ENCODE data around the gene UBE2V1.
"Not testable (repeated sequence)": the region's sequence is repeated elsewhere in the genome, so short reads cannot be mapped to it uniquely, and the experiment has no call there.

The UBE2V1 gene

DNA sequence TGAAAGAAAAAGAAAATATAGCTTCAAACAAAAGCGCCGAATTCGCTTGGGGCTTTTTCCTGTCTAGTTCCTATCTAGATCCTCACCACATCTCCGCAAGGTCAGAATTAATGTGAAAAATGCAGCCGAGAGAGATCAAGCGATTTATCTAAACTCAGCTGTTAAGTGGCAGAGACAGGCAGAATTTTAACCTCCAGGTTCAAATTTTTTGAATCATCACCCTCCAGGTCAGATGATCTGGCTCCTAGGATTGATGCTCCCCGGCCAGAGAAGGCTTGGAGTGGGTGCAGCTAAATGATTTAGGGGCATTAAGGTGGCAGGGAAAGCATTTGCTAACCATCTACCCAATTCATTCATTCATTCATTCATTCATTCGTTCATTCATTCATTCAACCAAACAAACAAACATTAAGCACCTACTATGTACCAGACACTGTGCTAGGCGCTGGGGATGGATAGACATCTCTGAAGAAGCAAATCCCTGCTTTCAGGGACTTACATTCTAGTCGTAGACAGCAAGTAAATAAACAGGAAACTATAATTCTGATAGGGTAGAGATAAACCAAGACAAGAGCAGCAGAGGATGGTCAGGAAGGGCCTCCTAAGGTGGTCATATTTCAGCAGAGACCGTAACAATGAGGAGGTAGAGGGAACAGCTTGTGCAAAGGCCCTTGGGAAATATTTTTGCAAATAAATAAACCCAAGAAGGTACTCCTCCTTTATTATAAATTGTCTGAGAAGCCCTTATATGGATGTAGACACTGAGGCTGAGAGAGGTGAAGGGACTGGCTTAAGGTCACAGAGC lies 672 bp upstream of the UBE2V1 start:
- DNase-seq = no peak

DNA sequence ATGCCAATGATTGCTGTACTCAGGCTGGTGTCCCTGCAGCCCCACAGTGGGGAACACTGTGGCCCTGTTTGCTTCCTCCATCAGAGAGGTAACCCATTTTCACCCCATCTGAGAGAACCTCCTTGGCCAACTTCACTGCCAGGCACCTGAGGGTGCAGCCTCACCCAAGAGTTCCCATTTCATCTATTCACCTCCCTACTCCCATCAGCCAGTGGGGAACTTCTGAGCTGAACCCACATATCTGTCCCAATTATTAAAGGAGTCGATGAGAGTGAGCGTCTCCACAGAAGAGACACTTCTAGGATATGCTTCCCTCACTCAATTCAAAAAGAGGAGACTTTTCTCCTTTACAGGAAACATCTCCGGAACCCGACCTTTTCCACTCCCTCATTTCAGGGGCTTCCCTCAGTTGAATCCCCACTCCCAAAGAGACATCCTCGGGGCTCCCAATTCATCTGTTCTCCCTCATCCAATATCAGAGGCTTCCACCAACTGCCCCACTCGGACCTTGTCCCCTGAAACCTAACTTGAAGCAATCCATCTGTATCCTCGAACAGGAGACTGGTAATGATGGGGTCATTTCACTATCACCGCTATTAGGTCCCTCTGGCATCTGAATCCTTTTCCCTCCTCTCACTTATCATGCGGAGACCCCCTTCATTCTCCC lies 988 bp downstream of the UBE2V1 start:
- no peak for DNase-seq

DNA sequence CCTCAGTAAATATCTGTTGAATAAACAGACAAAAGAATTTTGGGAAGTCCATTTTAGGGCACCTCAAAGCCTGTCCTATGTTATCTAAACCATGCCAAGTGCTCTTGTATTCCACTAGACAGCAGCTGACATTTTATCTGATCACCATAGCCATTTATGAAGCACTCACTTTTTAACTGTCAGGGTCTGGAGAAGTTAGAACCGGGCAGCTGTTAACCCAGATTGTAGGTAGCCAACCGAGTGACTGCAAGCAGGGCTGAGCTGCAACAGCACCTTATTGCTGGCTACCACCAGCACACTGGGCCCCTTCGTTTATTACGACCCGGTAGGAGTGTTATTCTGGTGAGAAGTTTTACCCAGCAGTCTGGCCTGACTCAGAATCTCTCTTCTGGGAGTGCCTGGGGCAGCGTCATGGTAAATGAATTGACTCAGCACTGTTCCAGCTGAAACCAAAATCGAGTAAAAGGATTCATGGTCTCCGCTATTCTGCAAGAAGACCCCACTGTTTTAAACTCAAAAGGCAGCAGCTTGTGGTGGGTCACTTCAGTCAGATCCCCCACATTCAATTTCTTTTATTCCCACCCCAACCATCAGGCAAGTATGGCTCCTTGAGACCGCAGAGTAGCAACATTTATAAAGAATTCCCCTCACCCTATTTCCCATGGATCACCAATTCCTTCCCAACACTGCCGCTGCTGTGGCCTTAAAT lies 1.7 kb downstream of the UBE2V1 start:
- no peak for DNase-seq

DNA sequence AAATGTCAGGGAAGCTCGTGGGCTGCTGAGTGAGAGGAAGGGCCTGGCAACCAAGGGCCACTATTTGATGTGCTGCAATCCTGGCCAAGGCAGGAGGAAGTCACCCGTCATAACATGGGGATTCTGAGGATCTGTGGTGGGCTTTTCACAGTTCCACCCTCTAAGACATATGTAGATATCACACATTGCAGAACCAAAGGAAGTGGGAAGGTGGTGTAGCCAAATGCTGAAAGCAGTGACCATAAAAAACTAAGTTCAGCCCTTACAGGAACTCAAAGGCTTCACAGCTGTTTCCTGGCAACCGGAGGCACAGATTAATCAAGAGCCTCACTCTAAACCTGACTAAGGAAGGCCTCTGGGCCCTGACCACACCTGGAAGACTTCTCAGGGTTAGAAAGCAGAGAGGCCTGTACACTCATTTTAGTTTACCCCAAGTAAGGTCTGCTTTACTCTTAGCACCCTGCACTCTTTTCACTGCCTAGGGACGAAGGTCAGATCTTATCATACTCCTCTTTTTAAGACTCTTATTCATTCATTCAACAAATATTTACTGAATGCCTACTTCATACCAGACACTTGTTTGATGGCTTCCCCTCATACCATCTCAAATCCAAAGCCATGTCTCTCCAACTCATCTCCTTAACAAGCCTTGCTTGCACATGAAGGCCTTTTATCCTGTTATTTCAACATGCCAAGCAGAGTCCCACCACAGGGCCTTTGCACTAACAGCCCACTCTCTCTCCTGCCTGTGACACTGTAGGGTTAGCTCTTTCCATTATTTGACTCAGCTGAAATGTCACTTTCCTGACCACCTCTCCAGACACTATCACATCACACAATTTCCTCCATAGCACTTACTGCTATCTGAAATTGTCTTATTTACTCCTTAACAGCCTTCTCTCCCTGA lies 2.6 kb downstream of the UBE2V1 start:
- no peak for DNase-seq

DNA sequence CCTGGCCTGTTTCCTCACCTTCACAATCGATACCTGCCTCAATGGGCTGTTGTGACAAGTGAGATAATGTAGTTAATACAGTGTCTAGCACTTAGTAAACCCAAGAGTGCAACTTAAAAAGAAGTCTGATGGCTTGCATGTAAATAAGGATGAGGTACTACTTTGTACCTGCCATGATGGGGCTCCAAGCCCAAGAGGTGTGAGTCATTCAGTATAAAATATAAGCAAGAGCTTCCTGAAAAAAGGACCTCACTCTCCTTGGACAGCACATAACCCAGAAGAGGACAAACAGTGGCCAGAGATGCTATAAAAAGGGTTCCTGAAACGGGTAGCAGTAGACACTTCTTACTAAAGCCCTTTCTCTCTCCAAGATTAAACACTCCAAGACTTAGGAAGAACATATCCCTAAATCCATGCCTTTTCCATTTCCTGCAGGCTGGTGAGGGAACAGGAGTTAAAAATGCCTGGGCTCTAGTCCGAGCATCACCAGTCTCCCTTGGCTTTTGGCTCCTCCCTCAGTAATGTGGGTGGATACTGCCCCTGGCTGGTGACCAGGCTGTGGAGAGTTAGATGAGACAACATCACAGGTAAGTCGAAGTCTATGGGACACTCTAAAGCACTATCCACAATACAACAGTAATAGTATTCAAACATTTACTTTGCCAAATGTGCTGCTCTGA lies 4.3 kb downstream of the UBE2V1 start:
- no peak for DNase-seq

DNA sequence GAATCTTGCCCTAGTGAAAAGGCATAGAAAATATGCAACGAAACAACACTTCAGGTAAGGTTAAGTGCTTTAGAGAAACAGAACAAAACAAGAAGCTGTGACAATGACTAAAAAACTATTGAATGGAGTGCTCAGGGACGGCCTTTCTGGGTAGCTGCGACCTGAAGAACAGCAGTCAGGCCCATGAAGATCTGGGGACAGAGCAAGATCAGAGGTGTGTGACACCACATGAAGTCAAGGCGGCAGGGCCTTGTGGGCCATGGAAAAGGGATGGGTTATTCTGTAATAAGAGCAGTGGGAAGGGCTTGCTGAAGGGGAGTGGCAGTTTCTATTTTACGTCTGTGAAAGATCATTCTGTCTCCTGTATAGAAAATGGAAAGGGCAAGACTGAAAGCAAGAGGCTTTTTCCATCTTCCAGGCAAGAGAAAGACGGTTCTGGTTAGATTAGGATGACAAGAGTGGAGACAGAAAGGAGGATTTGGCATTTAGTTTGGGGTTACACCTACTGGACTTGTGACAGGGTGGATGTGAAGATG lies 5.1 kb downstream of the UBE2V1 start:
- no peak for DNase-seq

DNA sequence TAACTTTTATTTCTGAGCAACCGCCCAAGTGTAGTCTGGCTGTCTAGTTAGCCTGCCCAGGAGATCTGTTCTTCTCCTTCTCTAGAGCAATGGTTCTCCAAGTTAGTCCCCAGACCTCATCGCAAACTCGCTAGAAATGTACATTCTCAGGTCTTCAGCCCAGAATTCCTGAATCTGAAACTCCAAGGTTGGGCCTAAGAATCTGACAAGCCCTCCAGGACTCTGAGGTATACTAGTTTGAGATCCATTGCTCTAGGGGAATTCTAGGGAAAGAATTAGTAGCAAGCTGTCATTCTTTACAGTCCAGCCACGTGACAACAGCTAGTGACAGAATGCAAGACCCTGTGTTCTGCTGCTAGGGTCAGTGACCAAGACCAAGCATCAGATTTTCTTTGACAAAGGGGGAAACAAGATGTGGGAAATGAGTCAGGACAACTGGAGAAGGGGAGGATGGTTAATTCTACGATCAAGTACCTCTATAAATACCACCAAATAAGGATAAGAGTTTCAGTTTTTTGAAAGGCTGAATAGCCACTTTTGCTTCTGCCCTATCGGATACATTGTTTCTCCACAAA lies 5.8 kb downstream of the UBE2V1 start:
- DNase-seq = no peak

DNA sequence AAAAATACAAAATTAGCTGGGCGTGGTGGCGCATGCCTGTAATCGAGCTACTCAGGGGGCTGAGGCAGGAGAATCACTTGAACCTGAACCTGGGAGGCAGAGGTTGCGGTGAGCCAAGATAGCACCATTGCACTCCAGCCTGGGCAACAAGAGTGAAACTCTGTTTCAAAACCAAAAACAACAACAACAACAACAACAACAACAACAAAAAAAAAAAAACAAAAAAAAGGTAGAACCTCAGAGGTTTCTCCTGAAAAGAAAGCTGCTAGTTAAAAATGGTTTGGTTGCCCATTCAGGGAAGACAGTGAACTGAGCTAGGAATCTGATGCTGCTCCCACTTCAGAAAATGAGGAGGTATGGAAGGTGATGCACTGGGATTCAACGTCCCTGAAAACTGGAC lies 6.3 kb downstream of the UBE2V1 start:
- not testable (repeated sequence) for DNase-seq

DNA sequence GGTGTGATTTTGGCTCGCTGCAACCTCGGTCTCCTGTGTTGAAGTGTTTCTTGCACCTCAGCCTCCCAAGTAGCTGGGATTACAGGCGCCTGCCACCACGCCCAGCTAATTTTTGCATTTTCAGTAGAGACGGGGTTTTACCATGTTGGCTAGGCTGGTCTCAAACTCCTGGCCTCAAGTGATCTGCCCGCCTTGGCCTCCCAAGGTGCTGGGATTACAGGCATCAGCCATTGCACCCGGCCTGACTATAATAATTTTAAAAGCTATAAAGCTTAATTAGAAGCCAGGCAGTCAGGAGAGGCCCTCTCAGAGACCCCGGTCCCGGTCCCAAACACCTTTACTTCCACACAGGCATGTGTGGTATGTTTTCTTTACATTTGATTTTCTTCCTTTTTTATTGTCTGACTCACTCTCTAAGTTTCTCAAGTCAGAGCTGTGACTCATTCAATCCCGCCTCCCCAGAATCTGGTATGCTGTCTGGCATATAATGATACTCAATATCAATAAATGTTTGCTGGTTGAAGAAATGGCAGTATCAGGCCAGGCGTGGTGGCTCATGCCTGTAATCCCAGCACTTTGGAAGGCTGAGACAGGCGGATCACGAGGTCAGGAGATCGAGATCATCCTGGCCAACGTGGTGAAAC lies 9.4 kb downstream of the UBE2V1 start:
- not testable (repeated sequence) for DNase-seq

DNA sequence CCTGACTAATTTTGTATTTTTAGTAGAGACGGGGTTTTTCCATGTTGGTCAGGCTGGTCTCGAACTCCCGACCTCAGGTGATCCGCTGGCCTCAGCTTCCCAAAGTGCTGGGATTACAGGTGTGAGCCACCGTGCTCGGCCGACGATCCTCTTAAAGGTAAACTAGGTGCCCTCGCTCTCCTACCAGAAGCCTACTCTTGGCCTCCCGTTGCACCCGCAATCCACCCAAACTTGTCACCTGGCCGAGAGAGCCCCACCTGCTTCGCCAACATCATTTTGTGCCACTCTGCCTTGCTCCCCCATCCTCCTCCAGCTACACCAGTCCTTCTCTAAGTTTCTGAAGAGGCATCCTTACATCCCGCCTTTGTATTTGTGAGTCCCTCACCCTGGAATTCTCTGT lies 10.4 kb downstream of the UBE2V1 start:
- not testable (repeated sequence) for DNase-seq

DNA sequence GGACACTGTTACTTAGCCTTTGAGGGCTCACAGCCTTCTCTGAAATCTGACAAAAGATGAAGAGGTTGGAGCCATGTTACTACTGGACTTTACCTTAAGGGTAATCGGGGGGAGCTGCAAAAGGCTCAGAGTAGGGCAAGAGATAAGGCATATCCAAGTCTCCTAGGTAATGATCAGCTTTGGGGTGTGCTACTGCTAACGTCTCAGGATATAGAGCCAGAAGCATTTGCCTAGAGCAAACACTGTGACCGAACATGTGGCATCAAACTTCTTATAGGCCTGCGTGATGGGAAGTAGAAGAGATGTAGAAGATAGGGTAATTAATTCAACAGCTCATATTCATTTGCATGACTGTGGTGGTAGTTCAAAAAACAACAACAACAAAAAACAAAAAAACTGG lies 11.1 kb downstream of the UBE2V1 start:
- no peak for DNase-seq

DNA sequence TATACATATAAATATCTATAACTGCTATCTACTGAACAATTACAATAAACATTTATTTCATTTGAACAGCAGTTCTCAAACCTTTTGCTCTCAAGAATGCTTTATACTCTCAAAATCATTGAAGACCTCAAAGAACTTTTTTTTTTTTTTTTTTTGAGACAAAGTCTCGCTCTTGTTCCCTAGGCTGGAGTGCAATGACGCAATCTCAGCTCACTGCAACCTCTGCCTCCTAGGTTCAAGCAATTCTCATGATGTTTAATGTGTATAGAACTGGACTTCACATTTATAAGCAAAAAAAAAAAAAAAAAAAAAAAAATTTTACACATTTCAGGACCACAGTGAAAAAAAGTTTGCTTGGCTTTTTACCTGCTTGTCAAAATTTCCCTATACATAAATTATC lies 11.7 kb downstream of the UBE2V1 start:
- DNase-seq = no peak

DNA sequence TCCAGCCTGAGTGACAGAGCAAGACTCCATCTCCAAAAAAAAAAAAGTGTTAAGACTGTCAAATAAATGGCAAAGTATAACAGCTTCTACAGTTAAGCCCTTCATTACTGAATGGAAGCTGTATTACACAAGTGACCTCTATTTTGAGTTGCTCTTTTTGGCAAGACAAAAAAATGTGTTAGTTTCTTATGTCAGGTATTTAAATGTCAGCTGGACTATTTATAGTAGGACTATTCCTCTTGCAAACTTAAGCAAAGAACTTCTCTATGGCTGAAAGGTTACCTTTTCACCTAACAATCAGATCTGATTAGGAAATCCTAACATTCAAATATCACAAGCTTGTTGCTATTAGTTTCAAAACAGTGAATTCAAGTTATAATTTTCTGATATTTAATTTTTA lies 12.4 kb downstream of the UBE2V1 start:
- DNase-seq = no peak

DNA sequence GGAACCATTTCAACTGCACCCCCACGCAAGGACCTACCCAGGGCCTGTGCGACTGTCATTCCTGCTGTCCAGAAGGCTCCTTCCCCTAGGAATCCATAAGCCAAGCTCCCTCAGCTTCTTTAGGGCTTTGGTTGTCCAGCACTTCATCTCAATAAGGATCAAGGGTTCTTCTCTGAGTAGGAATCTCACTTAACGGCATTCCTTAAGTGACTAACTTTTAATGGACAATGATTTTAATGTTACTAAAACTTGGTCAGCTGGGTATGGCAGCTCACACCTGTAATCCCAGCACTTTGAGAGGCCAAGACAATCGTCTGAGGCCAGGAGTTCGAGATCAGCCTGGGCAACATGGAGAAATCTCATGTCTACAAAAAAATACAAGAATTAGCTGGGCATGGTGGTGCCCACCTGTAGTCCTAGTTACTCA lies 13.4 kb downstream of the UBE2V1 start:
- DNase-seq = no peak

DNA sequence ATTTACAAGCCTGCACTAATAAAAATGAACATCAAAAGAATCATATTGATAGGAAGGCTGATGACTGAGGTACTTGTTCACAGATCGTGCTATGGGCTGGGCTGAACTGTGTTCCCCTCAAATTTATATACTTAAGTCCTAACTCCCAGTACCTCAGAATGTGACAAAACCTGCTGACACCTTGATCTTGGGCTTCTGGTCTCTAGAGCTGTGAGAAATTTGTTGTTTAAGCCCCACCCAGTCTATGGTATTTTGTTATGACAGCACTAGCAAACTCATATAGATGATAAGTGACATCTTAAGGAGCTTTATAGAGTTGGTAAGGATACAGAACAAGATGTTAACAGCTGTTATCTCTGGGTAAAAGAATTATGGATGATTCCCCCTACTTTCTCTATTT lies 13.8 kb downstream of the UBE2V1 start:
- no peak for DNase-seq

DNA sequence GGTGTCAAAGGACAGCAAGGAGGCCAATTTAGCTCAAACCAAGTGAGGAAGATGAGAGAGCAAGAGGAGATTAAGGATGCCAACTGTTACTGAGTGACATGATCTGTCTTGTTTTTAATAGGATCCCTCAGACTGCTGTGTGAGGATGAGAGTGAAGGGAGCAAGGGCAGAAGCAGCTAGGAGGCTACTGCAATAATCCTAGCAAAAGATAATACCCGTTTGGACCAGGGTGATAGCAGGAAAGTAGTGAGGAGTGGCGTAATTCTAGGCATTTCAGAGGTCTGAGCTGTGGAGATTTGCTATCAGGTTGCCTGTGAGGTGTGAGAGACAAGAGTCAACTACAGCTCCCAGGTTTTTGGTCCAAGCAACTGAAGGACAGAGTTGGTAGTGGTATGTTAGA lies 14.7 kb downstream of the UBE2V1 start:
- no peak for DNase-seq

DNA sequence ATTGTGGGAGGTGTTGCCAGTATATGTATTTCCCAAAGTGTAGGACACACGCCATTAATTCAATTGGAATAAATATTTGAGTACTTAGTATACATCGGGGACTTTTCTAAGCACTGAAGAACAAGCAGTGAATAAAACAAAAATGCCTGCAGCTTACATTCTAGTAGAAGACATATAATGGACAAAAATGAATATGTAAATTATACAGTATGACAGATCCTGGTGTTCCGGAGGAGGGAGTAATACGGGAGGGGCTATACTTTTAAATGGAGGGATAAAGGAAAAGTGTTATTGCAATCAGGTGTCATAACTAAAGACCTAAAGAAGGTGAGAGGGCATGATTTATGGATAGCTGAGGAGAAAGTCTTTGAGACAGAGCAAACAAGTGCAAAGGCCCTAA lies 15.1 kb downstream of the UBE2V1 start:
- DNase-seq = no peak

DNA sequence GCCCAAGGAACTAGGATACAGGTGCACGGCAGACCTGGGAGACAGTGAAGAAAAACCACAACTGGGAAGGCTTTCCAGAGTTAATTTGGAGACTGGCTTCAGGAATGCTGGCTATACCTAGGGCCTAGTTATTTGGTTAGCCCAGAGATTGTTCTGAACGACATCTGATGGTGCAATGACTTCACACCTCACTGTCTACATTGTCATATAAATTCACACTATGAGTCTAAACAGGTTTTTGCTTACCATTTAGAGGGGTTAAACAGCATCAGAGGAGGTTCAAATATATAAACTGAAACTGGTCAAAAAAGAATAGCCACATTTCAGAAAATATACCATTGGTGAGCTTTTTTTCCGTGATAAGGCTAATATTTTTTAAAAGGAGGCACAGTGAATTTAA lies 16.7 kb downstream of the UBE2V1 start:
- no peak for DNase-seq

DNA sequence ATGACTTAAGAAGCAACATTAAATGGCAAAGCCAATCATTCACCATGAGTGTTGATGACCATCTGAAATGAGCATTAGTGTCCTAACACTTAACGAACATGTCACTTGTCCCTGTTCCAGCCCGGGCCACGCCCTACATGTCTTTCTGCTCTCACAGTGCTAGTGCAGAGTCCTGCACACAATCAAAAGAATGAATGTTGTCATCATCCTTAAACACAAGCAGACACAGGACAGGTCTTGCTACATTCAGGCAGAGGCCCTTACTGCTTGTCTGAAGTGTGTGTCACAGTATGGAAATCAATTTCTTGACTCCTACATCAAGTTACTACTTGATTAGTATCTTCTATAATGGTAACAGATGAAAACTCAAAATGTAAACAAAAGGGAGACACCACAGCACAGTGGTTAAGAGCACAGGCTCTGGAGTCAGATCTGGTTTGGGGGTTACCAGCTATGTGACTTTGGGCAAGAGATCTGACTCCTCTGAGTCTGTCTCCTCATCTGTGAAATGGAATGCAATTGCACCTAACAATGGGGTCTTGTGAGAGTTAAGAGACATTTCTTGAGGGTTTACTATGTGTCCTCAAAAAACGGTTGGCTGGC lies 17.4 kb downstream of the UBE2V1 start:
- no peak for DNase-seq

DNA sequence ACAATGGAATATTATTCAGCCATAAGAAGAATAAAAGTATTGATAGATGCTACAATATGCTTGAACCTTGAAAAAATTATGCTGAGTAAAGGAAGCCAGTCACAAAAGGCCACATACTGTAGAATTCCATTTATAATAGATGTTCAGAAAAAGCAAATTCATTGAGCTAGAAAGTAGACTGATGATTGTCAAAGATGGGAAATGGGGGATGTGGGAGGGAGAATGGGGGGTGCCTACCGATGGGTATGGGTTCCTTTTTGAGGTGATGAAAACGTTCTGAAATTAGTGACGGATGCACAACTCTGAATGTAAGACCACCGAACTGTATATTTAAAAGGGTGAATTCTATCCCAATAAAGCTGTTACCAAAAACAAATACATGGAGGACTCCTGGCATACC lies 18.4 kb downstream of the UBE2V1 start:
- no peak for DNase-seq

DNA sequence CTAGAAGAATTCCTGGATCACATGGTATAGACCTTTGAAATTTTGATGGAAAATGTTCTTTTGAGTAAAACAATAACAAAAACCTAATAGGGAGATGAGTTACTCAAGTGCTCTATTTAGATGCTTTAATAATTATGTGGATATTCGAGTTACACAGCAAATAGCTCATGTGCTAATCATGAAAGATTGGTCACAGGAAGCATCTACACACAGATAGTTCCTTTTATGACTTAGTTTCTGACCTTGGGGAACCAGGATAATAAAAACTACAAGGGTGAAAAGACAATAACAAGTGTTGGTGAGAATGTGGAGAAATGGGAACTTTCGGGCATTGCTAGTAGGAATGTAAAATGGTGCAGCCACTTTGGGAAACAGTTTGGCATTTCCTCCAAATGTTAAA lies 19.7 kb downstream of the UBE2V1 start:
- no peak for DNase-seq
